Measurements from ENCODE around the gene C2CD3.

- TF ChIP-seq POLR2AphosphoS5 (IDR thresholded peaks at IDR 0.05; ENCODE audit: low read depth) (no peak), GABPA (IDR thresholded peaks at IDR 0.05; ENCODE audit: low read depth) (no peak)
- TF ChIP-seq, protein P1, sequence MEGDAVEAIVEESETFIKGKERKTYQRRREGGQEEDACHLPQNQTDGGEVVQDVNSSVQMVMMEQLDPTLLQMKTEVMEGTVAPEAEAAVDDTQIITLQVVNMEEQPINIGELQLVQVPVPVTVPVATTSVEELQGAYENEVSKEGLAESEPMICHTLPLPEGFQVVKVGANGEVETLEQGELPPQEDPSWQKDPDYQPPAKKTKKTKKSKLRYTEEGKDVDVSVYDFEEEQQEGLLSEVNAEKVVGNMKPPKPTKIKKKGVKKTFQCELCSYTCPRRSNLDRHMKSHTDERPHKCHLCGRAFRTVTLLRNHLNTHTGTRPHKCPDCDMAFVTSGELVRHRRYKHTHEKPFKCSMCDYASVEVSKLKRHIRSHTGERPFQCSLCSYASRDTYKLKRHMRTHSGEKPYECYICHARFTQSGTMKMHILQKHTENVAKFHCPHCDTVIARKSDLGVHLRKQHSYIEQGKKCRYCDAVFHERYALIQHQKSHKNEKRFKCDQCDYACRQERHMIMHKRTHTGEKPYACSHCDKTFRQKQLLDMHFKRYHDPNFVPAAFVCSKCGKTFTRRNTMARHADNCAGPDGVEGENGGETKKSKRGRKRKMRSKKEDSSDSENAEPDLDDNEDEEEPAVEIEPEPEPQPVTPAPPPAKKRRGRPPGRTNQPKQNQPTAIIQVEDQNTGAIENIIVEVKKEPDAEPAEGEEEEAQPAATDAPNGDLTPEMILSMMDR (IDR thresholded peaks at IDR 0.05; ENCODE audit: insufficient read depth, low read length), result no peak
Observed at GRCh38 chr11:74220376-74220775, 49.6 kb upstream of the C2CD3 start.

Measured in HL-60 (cell line).